ENCODE data around the gene MYO16.
"Not testable (repeated sequence)": the region's sequence is repeated elsewhere in the genome, so short reads cannot be mapped to it uniquely, and the experiment has no call there.

MYO16 gene

DNA sequence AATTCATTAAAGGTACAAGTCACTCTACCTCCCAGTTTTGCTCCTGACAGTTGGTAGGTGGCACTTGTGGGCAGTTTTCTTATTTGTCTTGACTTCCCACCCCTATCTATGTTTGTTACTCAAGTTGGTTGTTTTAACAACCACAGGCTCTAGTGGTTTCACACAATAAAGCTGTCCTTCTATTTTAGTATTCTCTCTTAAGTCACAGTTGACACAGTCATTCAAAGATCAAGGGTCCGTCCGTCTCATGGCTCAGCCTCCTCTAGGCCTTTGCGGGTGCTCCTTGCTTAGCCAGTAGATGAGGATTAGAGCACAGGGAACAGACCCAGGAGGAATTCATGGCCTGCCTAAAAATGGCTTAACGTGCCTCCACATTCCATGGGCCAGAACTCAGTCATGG, 583.2 kb downstream of the MYO16 start:
- DNase-seq = no peak

DNA sequence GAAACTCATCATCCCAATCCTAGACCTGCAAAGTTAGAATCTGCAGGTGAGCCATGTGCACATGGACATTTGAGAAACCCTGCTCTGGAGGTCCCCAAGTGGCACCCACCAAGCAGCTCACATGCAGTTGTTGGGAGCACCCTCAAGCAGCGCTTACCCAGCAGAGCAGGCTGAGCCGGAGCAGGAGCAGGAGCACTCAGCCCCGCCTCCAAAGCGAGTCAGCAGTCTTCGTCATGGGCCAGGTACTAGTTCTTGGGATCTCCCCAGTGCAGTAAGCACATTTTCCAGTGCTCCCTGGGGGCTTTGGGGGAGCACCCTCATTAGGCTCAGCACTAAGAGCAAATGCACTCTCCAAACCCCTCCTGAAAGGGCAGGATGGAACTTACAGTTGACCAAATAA, 584.3 kb downstream of the MYO16 start:
- no peak for DNase-seq

DNA sequence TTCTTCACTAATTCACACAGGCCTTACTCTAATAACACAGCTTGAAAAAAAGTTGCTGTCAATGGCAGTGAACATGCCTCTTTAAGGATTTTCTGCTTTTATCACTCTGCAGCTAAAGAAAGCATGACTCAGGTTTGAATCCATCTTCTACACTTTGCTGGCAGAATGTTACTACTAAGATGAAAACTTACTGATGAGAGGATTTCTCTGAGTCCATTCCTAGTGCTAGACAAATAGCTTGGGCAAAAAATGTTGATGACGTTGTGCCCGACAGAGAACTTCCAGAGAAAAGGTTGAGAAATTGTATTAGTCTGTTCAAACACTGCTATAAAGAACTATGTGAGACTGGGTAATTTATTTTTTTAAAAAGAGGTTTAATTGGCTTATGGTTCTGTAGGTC, 585.0 kb downstream of the MYO16 start:
- no peak for DNase-seq

DNA sequence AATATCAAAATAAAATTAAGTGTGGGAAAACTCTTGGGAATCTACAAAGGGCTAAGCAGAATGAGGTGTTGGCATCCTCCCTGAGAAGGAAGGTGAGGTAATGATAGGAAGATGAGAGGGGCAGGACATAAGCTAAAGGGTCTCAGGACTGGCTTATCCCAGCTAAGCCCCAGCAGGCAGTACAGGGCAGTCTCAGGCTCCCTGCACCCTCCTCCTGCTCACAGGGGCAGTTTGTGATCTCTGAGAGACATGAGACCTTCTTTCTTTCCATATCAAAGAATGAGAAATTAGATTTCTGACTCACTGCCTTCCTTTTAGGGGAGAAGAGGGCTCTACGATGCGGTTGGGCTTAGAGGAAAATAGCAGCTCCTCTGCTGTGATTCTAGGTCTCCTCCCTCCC, 586.0 kb downstream of the MYO16 start:
- no peak for DNase-seq

DNA sequence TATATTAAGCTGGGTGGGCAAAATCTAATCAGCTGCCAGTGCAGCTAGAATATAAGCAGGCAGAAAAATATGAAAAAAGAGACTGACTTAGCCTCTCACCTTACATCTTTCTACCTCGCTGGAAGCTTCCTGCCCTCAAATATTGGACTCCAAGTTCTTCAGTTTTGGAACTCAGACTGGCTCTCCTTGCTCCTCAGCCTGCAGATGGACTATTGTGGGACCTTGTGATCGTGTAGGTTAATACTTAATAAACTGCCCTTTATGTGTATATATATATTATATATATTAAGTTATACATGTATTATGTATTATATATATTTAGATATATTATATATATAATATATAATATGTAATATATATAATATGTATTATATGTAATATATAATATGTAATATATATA, 588.1 kb downstream of the MYO16 start:
- not testable (repeated sequence) for DNase-seq

DNA sequence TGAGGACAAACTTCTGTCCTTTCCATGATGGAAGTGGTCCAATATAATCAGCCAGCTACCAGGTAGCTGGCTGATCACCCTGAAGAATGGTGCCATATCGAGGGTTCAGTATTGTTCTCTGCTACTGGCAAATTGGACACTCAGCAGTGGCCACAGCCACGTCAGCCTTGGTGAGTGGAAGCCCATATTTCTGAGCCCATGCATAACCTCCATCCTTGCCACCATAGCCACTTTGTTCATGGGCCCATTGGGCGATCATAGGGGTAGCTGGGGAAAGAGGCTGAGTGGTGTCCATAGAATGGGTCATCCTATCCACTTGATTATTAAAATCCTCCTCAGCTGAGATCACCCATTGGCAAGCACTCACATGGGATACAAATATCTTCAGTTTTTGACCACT, 591.2 kb downstream of the MYO16 start:
- no peak for DNase-seq

DNA sequence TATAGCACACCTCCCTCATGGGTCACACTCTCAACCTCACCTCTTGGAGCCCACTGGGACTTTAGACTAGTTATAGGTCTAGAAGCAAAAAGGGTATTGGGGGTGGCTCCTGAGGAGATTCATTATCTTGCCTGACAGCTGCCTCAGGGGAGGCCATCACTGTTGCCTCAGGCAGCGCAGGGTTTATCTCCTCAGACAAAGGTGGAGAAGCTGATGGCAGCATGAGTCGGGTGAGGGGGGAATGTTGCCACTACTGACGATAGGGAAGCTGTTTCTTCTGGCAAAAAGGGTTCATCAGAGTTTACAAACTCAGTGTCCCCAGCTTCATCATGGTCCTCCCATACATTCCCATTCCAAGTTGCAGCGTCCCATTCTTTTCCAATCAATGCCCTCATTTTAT, 594.6 kb downstream of the MYO16 start:
- DNase-seq = no peak

DNA sequence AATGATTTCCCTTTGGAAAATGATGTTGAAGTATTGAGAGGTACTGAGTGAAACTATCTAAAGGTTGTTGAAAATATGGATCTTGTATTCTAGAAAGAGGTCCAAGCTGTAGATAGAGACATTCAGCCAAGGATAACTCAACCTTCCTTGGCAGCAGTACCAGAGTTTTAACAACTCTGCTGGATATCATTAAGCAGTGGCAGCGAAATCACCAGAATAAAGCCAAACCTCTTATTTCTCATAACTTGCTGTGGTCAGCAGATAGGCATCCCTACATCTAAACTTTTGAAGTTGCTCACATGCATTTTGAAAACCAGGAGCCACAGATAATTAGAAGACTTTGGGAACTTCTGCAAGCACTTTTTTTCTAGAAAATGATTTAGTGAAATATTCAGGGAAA, 597.2 kb downstream of the MYO16 start:
- no peak for DNase-seq

DNA sequence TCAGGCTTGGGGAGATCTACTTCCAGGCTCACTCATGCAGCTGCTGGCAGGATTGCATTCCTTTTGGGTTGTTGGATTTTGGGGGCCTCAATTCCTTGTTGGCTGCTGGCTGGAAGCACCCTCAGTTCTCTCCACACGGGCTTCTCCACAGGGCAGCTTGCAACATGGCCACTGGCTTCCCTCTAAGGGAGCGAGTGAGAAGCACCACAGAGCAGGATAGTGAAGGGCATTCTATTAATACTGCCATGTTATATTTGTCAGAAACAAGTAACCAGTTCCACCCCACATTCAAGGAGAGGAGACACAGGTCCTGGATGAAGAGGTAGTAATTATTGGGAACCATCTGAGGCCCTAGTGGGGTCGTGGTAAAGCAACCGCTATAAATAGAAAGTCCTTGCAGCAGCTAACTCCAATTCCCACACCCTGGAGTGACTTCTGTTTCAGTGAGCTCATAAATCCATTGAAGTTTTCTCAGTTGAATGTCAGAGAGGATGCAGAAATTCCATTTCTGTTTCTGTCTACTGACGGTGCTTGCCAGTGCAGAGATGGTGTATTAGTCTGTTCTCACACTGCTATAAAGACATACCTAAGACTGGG, 598.0 kb downstream of the MYO16 start:
- no peak for DNase-seq

DNA sequence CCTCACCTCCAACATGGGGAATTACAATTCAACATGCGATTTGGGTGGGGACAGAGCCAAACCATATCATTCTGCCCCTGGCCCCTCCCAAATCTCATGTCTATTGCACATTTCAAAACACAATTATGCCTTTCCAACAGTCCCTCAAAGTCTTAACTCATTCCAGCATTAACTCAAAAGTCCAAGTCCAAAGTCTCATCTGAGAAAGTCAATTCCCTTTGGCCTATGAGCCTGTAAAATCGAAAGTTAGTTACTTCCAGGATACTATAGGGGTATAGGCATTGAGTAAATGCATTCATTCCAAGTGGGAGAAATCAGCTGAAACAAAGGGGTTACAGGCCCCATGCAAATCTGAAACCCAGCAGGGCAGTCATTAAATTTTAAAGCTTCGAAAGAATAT, 598.8 kb downstream of the MYO16 start:
- DNase-seq = no peak

DNA sequence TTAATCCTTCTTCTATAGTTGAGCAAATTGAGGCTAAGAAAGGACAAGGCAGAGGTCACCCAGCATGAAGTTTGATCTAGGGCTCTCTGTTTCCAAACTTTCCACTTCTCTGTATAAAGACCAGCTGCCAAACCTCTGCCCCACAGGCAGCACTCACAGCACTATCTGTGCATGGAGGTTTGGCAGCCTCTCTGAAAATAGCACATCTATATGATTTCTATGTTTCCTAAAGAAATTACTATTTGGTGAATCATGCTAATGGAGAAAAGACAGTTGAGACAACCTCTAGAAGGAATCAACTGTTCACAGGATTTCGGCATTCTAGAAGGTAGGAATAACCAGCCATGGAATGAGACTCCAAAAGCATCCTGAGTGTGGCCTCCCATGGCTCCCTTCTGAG, 602.5 kb downstream of the MYO16 start:
- no peak for DNase-seq

DNA sequence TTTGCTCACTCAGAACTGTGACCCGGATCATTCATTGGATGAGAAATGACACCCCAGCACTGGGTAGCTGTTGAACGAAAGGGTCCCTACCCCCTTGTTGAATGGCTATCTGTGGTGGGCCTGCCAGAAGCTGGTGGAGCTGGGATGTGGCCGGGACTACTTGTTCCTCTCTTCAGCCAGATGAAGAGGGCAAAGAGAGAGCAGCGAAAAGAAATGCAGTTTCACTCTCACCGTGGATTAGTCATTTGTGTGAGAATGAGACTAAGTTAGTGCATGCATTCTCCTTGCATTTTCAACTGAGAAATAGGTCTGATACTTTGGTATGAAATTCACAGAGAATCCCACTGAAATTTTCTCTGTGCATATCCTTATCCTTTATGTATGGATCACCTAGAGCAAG, 603.9 kb downstream of the MYO16 start:
- DNase-seq = no peak

DNA sequence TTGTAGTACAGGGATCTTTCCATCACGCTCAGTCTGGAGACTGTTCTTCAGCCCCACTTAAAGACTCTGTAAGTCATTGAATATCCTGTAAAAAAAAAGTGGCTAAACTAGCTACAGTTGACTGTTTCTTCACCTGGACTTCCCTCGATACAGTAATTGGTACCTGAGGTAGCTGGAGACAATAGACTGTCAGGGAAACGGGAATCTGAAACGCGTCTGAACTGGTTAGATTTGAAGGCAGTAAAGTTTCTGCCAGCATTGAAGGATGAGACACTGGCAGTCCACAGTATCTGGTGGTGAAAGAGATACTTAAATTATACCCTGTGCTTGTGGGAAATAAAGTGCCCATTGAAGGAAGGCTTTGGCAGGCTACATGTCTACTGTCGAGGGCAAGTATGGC, 606.5 kb downstream of the MYO16 start:
- DNase-seq = no peak

DNA sequence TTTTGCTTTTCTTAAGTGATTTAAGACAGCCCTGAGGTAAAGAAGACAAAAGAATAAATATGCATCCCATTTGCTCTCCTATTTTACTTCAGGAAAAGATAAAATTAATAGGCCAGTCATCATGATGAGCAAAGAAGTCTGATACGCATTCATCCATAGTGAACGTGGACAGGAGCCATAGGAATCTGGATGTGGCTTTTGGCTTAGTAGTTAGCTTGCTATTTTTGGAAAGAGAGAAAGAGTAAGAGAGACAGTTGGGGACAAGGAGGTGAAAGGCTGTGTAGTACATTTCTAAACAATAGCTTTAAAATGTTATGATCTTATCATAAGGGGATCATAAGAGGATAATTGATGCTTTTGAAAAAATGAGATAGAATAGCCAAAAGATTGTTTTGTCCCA, 611.7 kb downstream of the MYO16 start:
- DNase-seq = no peak

DNA sequence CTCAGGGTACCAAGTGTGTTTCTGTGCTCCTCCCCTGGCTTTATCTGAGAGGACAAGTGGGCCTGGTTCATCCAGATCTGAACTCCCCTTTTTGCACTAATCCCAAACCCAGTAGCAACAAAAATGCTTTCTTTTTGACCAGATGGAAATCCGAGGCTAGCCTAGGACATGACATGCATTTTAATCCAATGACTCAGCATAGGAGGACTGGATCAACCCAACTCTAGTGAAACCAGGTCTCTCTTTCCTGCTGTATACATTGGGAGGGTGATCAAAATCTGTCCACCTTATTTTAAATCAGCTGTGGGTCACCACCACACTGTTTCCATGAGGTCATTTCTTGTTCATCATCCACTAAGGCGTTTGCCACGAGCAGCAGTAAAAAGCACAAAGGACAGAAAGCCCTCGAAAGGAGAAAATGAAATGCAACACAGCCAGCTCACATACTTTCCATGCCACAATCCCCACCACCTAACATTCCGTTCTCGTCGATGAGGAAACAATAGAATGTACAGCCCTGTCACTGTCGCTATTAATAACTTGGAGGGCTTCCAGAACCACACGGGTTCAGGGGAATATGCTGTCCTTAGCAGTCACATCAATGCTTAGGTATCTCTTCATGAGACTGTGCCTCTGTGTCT, 614.0 kb downstream of the MYO16 start:
- no peak for DNase-seq

DNA sequence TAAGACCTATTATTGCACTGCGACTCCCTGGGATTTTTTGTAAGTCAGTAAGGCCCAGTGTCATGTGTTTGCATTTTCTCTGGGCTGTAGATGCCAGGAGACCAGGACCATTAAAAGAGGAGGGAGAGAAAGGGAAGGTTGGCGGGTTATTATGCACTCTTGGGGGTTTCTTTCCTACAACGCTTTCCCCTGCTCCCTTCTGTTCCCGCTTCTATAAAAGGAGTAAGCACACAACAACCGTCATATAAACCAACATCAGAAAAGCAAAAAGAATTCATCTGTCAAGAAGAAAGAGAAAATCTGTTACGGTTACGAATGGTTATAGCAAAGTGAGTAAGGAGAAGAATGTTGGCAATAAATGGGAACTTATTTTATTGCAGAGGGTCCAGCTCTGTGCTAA, 615.2 kb downstream of the MYO16 start:
- no peak for DNase-seq

DNA sequence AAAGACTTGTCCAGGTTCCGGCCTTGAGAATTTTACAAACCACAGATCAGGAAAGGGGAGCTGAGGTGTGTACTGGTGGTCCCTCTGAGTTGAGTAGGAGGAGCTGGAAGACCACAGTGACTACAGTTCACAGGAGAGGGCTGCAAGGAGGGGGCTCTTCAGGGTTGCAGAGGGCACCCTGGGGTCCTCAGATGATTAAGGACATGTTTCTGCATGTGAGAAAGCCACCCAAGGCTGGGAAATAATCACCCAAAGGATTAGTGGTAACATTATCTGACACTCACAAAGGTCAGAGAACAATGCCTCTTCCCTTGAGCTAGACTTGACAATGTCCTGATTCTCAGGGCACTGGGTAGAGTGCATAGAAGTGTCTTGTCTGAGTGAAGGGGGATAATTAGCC, 616.6 kb downstream of the MYO16 start:
- DNase-seq = no peak

DNA sequence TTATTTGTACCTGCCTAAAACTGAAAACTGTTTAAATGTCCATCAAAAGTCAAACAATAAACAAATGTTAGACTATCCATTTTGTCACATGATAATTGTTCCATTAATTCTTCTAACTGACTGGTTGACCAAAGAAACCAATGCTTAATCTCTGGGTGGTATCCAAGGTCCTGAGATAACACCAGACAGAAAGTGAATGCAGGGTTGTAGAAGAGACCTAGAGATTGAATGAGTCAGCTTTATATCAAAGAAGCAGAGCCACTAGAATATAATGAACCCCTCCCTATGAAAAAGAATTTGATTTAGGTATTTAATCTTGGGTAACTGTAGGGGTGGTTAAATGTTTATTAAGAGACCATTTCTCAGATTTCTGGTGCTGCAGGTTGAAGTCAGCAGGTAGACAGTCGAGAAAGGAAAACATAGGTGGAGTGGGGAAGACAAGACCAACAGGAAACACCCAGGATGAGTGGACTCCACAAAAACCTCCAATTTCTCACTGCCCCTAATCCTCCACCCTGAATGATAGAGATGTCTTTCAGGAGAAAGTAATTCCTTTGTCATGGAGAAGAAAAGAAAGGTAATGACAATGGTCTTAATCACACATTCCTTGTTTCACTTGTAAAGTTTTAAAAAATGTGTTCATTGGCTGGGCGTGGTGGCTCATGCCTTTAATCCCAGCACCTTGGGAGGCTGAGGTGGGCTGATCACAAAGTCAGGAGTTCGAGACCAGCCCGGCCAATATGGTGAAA, 620.5 kb downstream of the MYO16 start:
- DNase-seq = no peak

DNA sequence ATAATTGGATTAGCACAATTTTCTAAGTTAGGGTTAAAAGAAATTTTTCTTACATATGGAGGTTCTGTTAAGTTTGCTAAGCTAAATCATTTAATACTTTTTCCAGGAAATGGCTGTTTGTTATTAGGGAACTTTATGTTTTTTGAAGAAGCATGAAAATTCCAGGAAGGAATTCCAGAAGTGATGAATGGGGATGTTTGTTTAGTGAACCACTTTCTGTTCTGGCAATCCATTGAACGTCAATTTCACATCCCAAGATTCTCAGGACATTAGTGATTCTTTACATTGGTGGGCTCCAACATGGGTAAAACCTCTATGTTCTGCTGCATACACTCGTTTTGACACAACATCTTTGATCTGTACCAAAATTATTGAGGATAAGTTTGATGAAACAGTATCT, 622.5 kb downstream of the MYO16 start:
- no peak for DNase-seq

DNA sequence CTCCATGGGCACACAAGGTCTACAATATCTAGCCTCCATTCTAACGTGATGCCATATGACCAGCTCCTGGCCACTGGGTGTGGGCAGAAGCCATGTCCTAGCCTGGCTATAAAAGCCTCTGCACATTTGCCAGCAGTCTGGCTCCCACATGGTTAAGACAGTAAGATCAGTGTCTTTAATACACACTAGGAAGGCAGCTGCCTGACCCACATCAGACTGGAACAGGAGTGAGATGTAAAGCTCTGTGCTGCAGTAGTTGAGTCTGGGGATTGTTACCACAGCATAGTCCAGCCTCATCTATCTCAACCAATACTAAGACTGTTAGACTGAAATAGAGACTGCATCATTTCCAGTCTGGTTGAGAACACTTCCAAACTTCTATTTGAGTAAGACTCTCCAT, 623.9 kb downstream of the MYO16 start:
- DNase-seq = no peak

DNA sequence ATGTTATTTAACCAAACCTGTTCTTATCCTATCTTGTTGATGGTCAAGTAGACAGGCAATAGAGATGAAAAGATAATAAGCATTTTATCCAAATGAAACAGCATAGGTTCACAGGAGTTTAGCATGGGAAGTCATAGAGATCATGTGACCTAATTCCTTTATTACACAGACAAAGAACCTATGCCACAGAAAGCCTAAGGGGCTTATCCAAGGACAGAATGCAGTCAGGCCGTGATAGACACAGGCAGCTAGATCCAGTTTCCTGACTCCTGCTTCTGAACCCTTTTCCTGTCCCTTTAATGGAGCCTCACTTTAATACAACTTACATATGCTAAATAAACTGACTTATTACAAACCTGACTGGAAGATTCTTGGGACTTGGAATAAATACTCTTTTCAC, 624.9 kb downstream of the MYO16 start:
- no peak for DNase-seq

DNA sequence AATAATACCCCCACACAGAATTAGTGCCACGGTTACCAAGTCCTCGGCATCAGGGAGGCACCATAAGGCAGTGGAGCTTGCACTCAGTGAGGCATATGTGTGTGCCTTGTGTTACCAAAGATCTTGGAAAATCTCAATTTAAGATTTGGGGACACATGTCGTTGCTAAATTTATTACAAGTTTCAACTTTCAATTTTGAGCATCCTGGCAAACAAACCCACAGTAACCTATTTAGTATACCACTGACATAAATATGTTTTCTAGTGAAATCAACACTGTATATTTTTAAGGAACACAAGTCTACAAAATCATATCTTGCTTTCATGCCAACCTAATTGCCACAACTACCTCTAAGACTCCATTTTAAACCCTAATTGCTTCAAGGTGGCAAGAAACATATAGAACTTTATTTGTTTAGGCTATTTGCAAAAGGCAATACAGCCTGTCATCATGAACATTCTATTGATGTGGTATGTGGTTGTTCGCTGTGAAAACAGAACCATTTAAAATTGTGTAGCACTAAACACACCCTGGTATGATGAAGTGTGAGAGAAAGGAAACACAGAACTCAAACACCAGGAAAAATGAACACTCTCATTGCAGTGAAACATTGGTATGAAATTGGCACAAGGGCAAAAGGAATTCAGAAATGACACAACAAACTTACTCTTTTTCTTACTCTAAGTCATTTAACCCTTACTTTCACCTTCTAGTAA, 625.9 kb downstream of the MYO16 start:
- DNase-seq = no peak

DNA sequence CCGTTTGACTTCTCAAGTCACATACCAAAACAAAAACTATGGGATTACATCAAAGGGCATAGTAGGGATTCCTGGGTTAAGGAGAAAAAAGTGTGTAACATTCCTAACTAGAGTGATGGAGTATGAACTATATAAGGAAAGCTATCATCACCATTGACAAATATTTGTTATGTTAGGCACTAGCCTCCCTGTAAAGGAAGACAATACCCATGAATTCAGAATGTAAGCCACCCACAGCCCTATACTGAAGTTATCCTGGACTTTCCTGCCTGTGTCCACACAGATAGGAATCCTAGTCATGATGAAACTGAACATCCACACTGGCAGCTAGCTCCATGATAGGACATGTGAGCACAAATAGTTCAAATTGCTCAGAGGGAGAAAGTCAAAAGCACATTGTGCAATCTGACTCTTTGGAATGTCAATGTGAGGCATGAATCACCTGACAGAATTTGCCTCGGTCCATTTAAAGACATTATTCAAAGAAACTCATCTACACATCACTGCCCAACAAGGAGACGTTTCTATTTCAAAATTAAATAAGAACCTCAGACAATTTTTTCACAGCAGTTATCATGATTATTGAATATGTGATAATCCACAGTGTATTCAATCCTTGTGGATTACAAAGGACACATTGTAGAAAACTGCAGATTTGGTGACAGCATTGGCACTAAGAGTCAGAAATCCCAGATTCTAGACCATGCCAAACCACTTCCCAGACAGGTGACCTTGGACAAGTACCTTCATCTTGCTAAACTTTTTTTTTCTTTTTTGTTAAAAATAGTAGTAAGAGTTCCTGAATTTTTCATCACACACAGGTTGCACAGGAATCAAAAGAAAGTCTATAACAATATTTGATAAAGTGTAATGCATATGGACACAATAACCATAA, 627.7 kb downstream of the MYO16 start:
- no peak for DNase-seq
